Mammary epithelial cell (primary cell): ENCODE measurements around the gene AEBP1.

Source experiments
- CTCF ChIP-seq, 2 donors: IDR thresholded peaks in 1 of 2; conservative IDR thresholded peaks in 1 of 2; 2 replicates each; pipeline ENCODE4 v1.5.1; 2011 to 2012; ENCODE audit warnings: inconsistent platforms in 2 of 2, low read length in 2 of 2, mild to moderate bottlenecking in 2 of 2, control low read depth in 1 of 2, low read depth in 1 of 2; ENCODE audit not compliant: insufficient read depth in 1 of 2; ENCODE audit errors: extremely low read depth in 1 of 2
- EZH2 ChIP-seq: IDR thresholded peaks from 2 replicates; pipeline ENCODE4 v1.6.1; 2012; ENCODE audit warnings: low read length, inconsistent platforms, borderline replicate concordance

- TF ChIP-seq CTCF (conservative IDR thresholded peaks at IDR 0.05 in 1 of 2, IDR thresholded peaks at IDR 0.05 in 1 of 2; ENCODE audit: extremely low read depth in 1 of 2, insufficient read depth in 1 of 2, low read depth in 1 of 2, low read length in 2 of 2) (no peak), EZH2 (no peak)
Observed at GRCh38 chr7:44063894-44064651, 40.1 kb upstream of the AEBP1 start.
